Ramos (cell line): ENCODE data around the gene HDAC11.

Experiments
- in situ Hi-C: fragments of 300-500 bp; cut with MboI; formaldehyde crosslinking; loops from one replicate; pipeline ENCODE4 v1.14.3; 2022; ENCODE audit warnings: low sequenced_read_pairs; ENCODE audit not compliant: unreplicated experiment

HDAC11 gene

GRCh38 chr3:13491206-13491974, 11.3 kb downstream of the HDAC11 start:
- in situ Hi-C loops = no loop called here

GRCh38 chr3:13492048-13492447, 11.9 kb downstream of the HDAC11 start:
- in situ Hi-C loops = no loop called here

- in situ Hi-C loops = no loop called here
These were observed 13.1 kb downstream of the HDAC11 start for GRCh38 chr3:13492976-13493866.

- in situ Hi-C loops = no loop called here
These were observed 13.8 kb downstream of the HDAC11 start for GRCh38 chr3:13493867-13494441.

GRCh38 chr3:13494463-13495350, 14.6 kb downstream of the HDAC11 start:
- in situ Hi-C loops = loop anchor here (5.0 kb wide), 1 partner anchor 153 kb away; no protein-coding TSS in a partner anchor

- in situ Hi-C loops = loop anchor here (5.0 kb wide), 1 partner anchor 152 kb away; no protein-coding TSS in a partner anchor
These were observed 15.3 kb downstream of the HDAC11 start for GRCh38 chr3:13495351-13495813.

GRCh38 chr3:13495921-13496723, 16.0 kb downstream of the HDAC11 start:
- in situ Hi-C loops = loop anchor here (5.0 kb wide), 1 partner anchor 151 kb away; no protein-coding TSS in a partner anchor

GRCh38 chr3:13496879-13497278, 16.8 kb downstream of the HDAC11 start:
- in situ Hi-C loops = loop anchor here (5.0 kb wide), 1 partner anchor 150 kb away; no protein-coding TSS in a partner anchor

- in situ Hi-C loops = loop anchor here (5.0 kb wide), 1 partner anchor 150 kb away; no protein-coding TSS in a partner anchor
These were observed 17.3 kb downstream of the HDAC11 start for GRCh38 chr3:13497386-13497785.

GRCh38 chr3:13498354-13499060, 18.4 kb downstream of the HDAC11 start:
- in situ Hi-C loops = loop anchor here (5.0 kb wide), 1 partner anchor 149 kb away; no protein-coding TSS in a partner anchor

- in situ Hi-C loops = loop anchor here (5.0 kb wide), 1 partner anchor 148 kb away; no protein-coding TSS in a partner anchor
These were observed 19.1 kb downstream of the HDAC11 start for GRCh38 chr3:13499246-13499645.

- in situ Hi-C loops = no loop called here
These were observed 20.2 kb downstream of the HDAC11 start for GRCh38 chr3:13500133-13500885.

GRCh38 chr3:13501056-13501455, 20.9 kb downstream of the HDAC11 start:
- in situ Hi-C loops = no loop called here

- in situ Hi-C loops = no loop called here
These were observed 21.4 kb downstream of the HDAC11 start for GRCh38 chr3:13501521-13501920.

GRCh38 chr3:13501958-13502790, 22.1 kb downstream of the HDAC11 start:
- in situ Hi-C loops = no loop called here

- in situ Hi-C loops = no loop called here
These were observed 22.6 kb downstream of the HDAC11 start for GRCh38 chr3:13502791-13503060.
